Measurements from ENCODE around the gene MFRP. TPM values are rescaled to one million over a fixed set of nuclear protein-coding genes. Genes with fewer than 3 reads are reported as not detected.

Gene MFRP
- total RNA-seq, 1 donor, result not detected

- TF ChIP-seq CTCF (IDR thresholded peaks at IDR 0.05; ENCODE audit: insufficient read depth, low read depth, low read length), result no peak
- DNase-seq (ENCODE audit: low read depth), result no peak
- H3K4me3 ChIP-seq (ENCODE audit: low read depth, low read length), result no peak overlapping the region
These were observed 820 bp downstream of the MFRP start for GRCh38 chr11:119345685-119346084.

- TF ChIP-seq CTCF (IDR thresholded peaks at IDR 0.05; ENCODE audit: insufficient read depth, low read depth, low read length), result no peak
- no peak overlapping the region for H3K4me3 ChIP-seq (ENCODE audit: low read depth, low read length)
- no peak for DNase-seq (ENCODE audit: low read depth)
These were observed 2.1 kb downstream of the MFRP start for GRCh38 chr11:119344291-119345010.

- H3K4me3 ChIP-seq (ENCODE audit: low read depth, low read length), result no peak overlapping the region
- no peak for TF ChIP-seq CTCF (IDR thresholded peaks at IDR 0.05; ENCODE audit: insufficient read depth, low read depth, low read length)
- DNase-seq (ENCODE audit: low read depth), result no peak
These were observed 2.8 kb downstream of the MFRP start for GRCh38 chr11:119343726-119344125.

GRCh38 chr11:119342362-119343130 lies 4.0 kb downstream of the MFRP start:
- no peak overlapping the region for H3K4me3 ChIP-seq (ENCODE audit: low read depth, low read length)
- DNase-seq (ENCODE audit: low read depth), result no peak
- no peak for TF ChIP-seq CTCF (IDR thresholded peaks at IDR 0.05; ENCODE audit: insufficient read depth, low read depth, low read length)

- no peak for TF ChIP-seq CTCF (IDR thresholded peaks at IDR 0.05; ENCODE audit: insufficient read depth, low read depth, low read length)
- no peak for DNase-seq (ENCODE audit: low read depth)
- no peak overlapping the region for H3K4me3 ChIP-seq (ENCODE audit: low read depth, low read length)
These were observed 4.5 kb downstream of the MFRP start for GRCh38 chr11:119342023-119342300.

GRCh38 chr11:119341222-119342022 lies 5.1 kb downstream of the MFRP start:
- no peak for DNase-seq (ENCODE audit: low read depth)
- TF ChIP-seq CTCF (IDR thresholded peaks at IDR 0.05; ENCODE audit: insufficient read depth, low read depth, low read length), result no peak
- peak overlapping the region; percentile 63 for H3K4me3 ChIP-seq (ENCODE audit: low read depth, low read length)
